ENCODE measurements around the gene MOGAT3. TPM values are rescaled to one million over a fixed set of nuclear protein-coding genes. Genes with fewer than 3 reads are reported as not detected.

Gene MOGAT3
- total RNA-seq, 1 experiment from 2014 or later = 0.15 TPM

- Histone ChIP-seq H4K8ac (replicated peaks; ENCODE audit: insufficient read length, low read depth, low read length) (no peak overlapping the region), H3K4me2 (ENCODE audit: insufficient read depth, insufficient read length, low read length) (no peak overlapping the region), H3T11ph (ENCODE audit: low read length) (no peak overlapping the region), H3K23me2 (ENCODE audit: insufficient read length, low read depth, low read length, poor library complexity, severe bottlenecking) (peaks cover 24% of the 10 kb centered on the region), H2BK5ac (ENCODE audit: insufficient read length, low read length) (no peak overlapping the region), H3K4me1 (ENCODE audit: insufficient read depth, low read length) (peaks cover 7% of the 10 kb centered on the region; the same call in 1 of the 2 replicates), H4K91ac (ENCODE audit: insufficient read length, low read depth, low read length) (no peak overlapping the region), H3K14ac (ENCODE audit: insufficient read depth, low read length) (no peak overlapping the region), H4K5ac (ENCODE audit: insufficient read length, low read depth, low read length) (no peak overlapping the region), H3K56ac (ENCODE audit: insufficient read length, low read depth, low read length) (no peak overlapping the region), H3K23ac (ENCODE audit: insufficient read length, low read depth, low read length) (no peak overlapping the region), H2BK15ac (ENCODE audit: low read depth, low read length) (no peak overlapping the region), H2BK12ac (ENCODE audit: insufficient read length, low read depth, low read length) (no peak overlapping the region), H2BK20ac (ENCODE audit: low read depth, low read length, poor library complexity, severe bottlenecking) (no peak overlapping the region), H3K9ac (ENCODE audit: extremely low read depth, insufficient read length, low read length) (no peak overlapping the region), H2AK5ac (ENCODE audit: insufficient read length, low read length) (no peak overlapping the region), H3K9me3 (ENCODE audit: control insufficient read depth, low read depth, low read length) (no peaks in the 10 kb centered on the region), H3K27me3 (ENCODE audit: insufficient read depth, low read length) (no peaks in the 10 kb centered on the region; the same call in 1 of the 2 replicates), H3K27ac (ENCODE audit: insufficient read length, low read depth, low read length) (no peak overlapping the region), H3K79me1 (ENCODE audit: insufficient read depth, low read depth, low read length, poor library complexity, severe bottlenecking) (no peaks in the 10 kb centered on the region), H3K79me2 (ENCODE audit: insufficient read depth, low read length) (no peaks in the 10 kb centered on the region), H3K4ac (ENCODE audit: low read depth, low read length) (no peak overlapping the region), H3K18ac (ENCODE audit: insufficient read length, low read depth, low read length) (no peak overlapping the region), H4K20me1 (ENCODE audit: control insufficient read depth, insufficient read depth, insufficient read length) (no peaks in the 10 kb centered on the region), H2AFZ (ENCODE audit: low read length) (no peak overlapping the region), H2BK120ac (ENCODE audit: low read depth, low read length, poor library complexity, severe bottlenecking) (no peak overlapping the region)
- Mint-ChIP-seq H3K27me3 (ENCODE audit: low read depth) (peaks cover 13% of the 10 kb centered on the region), H3K9me3 (no peaks in the 10 kb centered on the region; a peak in 1 of 5 replicates), H3K36me3 (ENCODE audit: insufficient read depth in 1 of 3, low read depth in 3 of 3) (peaks cover 0 to 25% (median 20%) of the 10 kb centered on the region in 3 experiments; a peak in 4 of 7 replicates), H3K4me3 (peak overlapping the region in 1 of 2 experiments; percentile 53; a peak in 1 of 5 replicates), H3K4me1 (peaks cover 41 to 58% of the 10 kb centered on the region in 2 experiments), H3K27ac (no peak overlapping the region)
- no peak for DNase-seq
- no peak for TF ChIP-seq CTCF (conservative IDR thresholded peaks at IDR 0.05)
Measured at GRCh38 chr7:101160910-101161309, 39.9 kb downstream of the MOGAT3 start.
